A549 (cell line): ENCODE results near the gene TRH.

Experiments used
- TF ChIP-seq, protein P1 (sequence below): fragments of >200 bp; sonication (Bioruptor Twin); formaldehyde crosslinking; IDR thresholded peaks from 3 replicates; pipeline ENCODE4 v1.5.1; 2016
- TF ChIP-seq, protein P2 (sequence below): IDR thresholded peaks from 2 replicates; pipeline ENCODE4 v1.6.1; 2012

DNA sequence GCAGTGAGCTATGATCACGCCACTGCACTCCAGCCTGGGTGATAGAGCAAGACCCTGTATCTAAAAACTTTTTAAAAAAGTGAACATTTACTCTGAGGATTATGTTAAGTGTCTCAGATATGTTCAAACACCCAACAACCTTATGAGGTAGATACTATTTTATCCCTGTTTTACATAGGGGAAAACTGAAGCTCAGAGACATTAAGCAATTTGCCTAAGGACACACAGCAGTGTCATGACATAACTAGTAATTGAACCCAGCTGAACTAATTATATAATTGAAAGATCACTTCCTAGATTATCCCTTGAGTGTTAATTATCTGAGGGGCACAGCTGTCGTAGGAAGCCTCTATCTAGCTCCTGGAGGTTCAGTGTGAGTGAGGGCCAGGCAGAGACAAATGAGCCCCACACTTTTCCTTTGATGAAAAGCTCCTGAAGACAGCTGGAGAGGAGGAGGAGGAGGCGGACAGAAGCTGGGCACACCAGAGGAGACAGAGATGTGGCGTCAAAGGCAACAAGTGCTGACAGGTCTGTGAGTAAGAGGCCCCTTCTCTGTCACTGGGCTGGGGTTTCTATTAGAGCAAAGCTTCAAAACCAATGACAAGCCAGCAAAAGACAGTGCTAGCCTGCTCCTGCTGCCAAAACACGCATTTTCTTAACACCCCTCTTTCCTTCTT, 20.5 kb downstream of the TRH start:
- TF ChIP-seq, protein P1, sequence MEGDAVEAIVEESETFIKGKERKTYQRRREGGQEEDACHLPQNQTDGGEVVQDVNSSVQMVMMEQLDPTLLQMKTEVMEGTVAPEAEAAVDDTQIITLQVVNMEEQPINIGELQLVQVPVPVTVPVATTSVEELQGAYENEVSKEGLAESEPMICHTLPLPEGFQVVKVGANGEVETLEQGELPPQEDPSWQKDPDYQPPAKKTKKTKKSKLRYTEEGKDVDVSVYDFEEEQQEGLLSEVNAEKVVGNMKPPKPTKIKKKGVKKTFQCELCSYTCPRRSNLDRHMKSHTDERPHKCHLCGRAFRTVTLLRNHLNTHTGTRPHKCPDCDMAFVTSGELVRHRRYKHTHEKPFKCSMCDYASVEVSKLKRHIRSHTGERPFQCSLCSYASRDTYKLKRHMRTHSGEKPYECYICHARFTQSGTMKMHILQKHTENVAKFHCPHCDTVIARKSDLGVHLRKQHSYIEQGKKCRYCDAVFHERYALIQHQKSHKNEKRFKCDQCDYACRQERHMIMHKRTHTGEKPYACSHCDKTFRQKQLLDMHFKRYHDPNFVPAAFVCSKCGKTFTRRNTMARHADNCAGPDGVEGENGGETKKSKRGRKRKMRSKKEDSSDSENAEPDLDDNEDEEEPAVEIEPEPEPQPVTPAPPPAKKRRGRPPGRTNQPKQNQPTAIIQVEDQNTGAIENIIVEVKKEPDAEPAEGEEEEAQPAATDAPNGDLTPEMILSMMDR = no peak
- TF ChIP-seq, protein P2, sequence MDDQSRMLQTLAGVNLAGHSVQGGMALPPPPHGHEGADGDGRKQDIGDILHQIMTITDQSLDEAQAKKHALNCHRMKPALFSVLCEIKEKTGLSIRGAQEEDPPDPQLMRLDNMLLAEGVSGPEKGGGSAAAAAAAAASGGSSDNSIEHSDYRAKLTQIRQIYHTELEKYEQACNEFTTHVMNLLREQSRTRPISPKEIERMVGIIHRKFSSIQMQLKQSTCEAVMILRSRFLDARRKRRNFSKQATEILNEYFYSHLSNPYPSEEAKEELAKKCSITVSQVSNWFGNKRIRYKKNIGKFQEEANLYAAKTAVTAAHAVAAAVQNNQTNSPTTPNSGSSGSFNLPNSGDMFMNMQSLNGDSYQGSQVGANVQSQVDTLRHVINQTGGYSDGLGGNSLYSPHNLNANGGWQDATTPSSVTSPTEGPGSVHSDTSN = no peak
